K562 (cell line): ENCODE results near the gene SRGAP3.

ENCODE experiments used
- MAZ ChIP-seq, 2 experiments: fragments of 450-650 bp in 1 of 2; sonication (generic) in 1 of 2; formaldehyde crosslinking; IDR thresholded peaks in 1 of 2; conservative IDR thresholded peaks in 1 of 2; 2 replicates each; pipeline versions ENCODE4 v1.4.0 to v1.5.0; 2020; ENCODE audit warnings: mild to moderate bottlenecking in 1 of 2, missing genetic modification reagents in 1 of 2
- POLR2A ChIP-seq: fragments of 450-650 bp; conservative IDR thresholded peaks from 2 replicates; pipeline ENCODE4 v1.6.1; 2016
- TGIF2 ChIP-seq: sonication (generic); formaldehyde crosslinking; IDR thresholded peaks from 2 replicates; pipeline ENCODE4 v1.8.1; 2022; ENCODE audit warnings: mild to moderate bottlenecking, missing genetic modification reagents, moderate library complexity
- TF ChIP-seq, protein P1 (sequence below), 3 experiments: IDR thresholded peaks in 2 of 3; conservative IDR thresholded peaks in 1 of 3; 2 replicates each; pipeline ENCODE4 v1.5.1; 2011 to 2012; ENCODE audit warnings: low read length in 3 of 3, mild to moderate bottlenecking in 3 of 3, control low read depth in 2 of 3, improper control_type of control experiment in 1 of 3, inconsistent platforms in 1 of 3, low read depth in 1 of 3, mixed read lengths in 1 of 3, moderate library complexity in 1 of 3; ENCODE audit not compliant: insufficient read depth in 2 of 3

DNA sequence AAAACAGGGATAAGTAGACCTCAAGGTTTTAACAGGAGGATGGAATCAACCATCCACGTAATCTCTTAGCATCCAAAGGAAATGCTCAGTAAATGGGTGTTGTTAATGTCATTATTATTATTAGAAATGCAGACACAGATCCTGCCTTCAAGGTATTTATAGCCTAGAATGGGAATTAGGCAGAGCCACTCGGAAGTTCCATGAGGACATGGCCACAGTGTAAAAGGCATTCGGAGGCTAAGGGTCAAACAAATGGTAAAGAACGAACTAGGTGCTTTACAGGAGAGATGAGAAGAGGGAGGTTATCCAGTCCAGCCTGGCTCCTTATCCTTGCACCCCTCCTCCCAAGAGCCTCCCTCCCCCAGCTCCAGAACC is 65.0 kb downstream of the SRGAP3 start:
- TF ChIP-seq POLR2A = no peak
- no peak for TF ChIP-seq TGIF2 (CRISPR knock-in tag)
- TF ChIP-seq, protein P1, sequence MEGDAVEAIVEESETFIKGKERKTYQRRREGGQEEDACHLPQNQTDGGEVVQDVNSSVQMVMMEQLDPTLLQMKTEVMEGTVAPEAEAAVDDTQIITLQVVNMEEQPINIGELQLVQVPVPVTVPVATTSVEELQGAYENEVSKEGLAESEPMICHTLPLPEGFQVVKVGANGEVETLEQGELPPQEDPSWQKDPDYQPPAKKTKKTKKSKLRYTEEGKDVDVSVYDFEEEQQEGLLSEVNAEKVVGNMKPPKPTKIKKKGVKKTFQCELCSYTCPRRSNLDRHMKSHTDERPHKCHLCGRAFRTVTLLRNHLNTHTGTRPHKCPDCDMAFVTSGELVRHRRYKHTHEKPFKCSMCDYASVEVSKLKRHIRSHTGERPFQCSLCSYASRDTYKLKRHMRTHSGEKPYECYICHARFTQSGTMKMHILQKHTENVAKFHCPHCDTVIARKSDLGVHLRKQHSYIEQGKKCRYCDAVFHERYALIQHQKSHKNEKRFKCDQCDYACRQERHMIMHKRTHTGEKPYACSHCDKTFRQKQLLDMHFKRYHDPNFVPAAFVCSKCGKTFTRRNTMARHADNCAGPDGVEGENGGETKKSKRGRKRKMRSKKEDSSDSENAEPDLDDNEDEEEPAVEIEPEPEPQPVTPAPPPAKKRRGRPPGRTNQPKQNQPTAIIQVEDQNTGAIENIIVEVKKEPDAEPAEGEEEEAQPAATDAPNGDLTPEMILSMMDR (IDR thresholded peaks at IDR 0.05 in 2 of 3, conservative IDR thresholded peaks at IDR 0.05 in 1 of 3; ENCODE audit: insufficient read depth in 2 of 3, low read depth in 1 of 3, low read length in 3 of 3) = no peak
- TF ChIP-seq MAZ (CRISPR knock-in tag; conservative IDR thresholded peaks at IDR 0.05 in 1 of 2, IDR thresholded peaks at IDR 0.05 in 1 of 2) = no peak
